ENCODE results near the gene TMEM223. TPM values are rescaled to one million over a fixed set of nuclear protein-coding genes. Genes with fewer than 3 reads are reported as not detected.

The TMEM223 gene
- total and polyA plus RNA-seq, 5 donors from 2014 or later, result 9.1 to 71.9 (median 67.5) TPM

Other genes starting within 250 kb of the TMEM223 start
Only the 30 nearest of the 31 such genes appear.
- 1,198 TPM for gene EEF1G, start 218.1 kb downstream of the TMEM223 start, total RNA-seq
- gene EEF1G, start 218.1 kb downstream of the TMEM223 start, polyA plus RNA-seq, result 1,000 to 10,000 TPM in 3 of 4 donors, 100 to 1,000 TPM in 1; 775 to 1,680 (median 1,413) TPM
- gene TUT1, start 200.5 kb downstream of the TMEM223 start, total RNA-seq, result 22.0 TPM
- gene TUT1, start 200.5 kb downstream of the TMEM223 start, polyA plus RNA-seq, result 10 to 100 TPM in 3 of 4 donors, 1 to 10 TPM in 1; 6.5 to 11.9 (median 10.9) TPM
- 172 TPM for gene MTA2, start 190.1 kb downstream of the TMEM223 start, total RNA-seq
- gene MTA2, start 190.1 kb downstream of the TMEM223 start, polyA plus RNA-seq, result 10 to 100 TPM; 30.3 to 38.6 (median 33.9) TPM
- 165 TPM for gene EML3, start 179.2 kb downstream of the TMEM223 start, total RNA-seq
- 10 to 100 TPM; 16.1 to 23.2 (median 16.4) TPM for gene EML3, start 179.2 kb downstream of the TMEM223 start, polyA plus RNA-seq
- 1.9 TPM for gene ROM1, start 178.7 kb downstream of the TMEM223 start, total RNA-seq
- 1 to 10 TPM in 2 of 4 donors, under 1 TPM in 2; 0.41 to 1.3 (median 0.80) TPM for gene ROM1, start 178.7 kb downstream of the TMEM223 start, polyA plus RNA-seq
- 57.5 TPM for gene B3GAT3, start 170.0 kb downstream of the TMEM223 start, total RNA-seq
- gene B3GAT3, start 170.0 kb downstream of the TMEM223 start, polyA plus RNA-seq, result 10 to 100 TPM; 34.3 to 43.1 (median 35.7) TPM
- gene GANAB, start 145.4 kb downstream of the TMEM223 start, total RNA-seq, result 169 TPM
- gene GANAB, start 145.4 kb downstream of the TMEM223 start, polyA plus RNA-seq, result 100 to 1,000 TPM; 128 to 138 (median 135) TPM
- gene INTS5, start 138.7 kb downstream of the TMEM223 start, total RNA-seq, result 11.7 TPM
- 10 to 100 TPM; 33.2 to 49.9 (median 39.2) TPM for gene INTS5, start 138.7 kb downstream of the TMEM223 start, polyA plus RNA-seq
- 30.5 TPM for gene C11orf98, start 126.8 kb downstream of the TMEM223 start, total RNA-seq
- 100 to 1,000 TPM; 118 to 149 (median 137) TPM for gene C11orf98, start 126.8 kb downstream of the TMEM223 start, polyA plus RNA-seq
- gene CSKMT, start 126.7 kb downstream of the TMEM223 start, total RNA-seq, result 12.3 TPM
- 1 to 10 TPM; 1.9 to 3.8 (median 2.7) TPM for gene CSKMT, start 126.7 kb downstream of the TMEM223 start, polyA plus RNA-seq
- 3.5 TPM for gene UQCC3, start 120.3 kb downstream of the TMEM223 start, total RNA-seq
- 10 to 100 TPM; 11.0 to 13.9 (median 12.2) TPM for gene UQCC3, start 120.3 kb downstream of the TMEM223 start, polyA plus RNA-seq
- gene LBHD1, start 119.7 kb downstream of the TMEM223 start, total RNA-seq, result 9.9 TPM
- gene LBHD1, start 119.7 kb downstream of the TMEM223 start, polyA plus RNA-seq, result 1 to 10 TPM; 1.8 to 2.6 (median 2.2) TPM
- 204 TPM for gene UBXN1, start 112.9 kb downstream of the TMEM223 start, total RNA-seq
- gene UBXN1, start 112.9 kb downstream of the TMEM223 start, polyA plus RNA-seq, result 100 to 1,000 TPM; 221 to 252 (median 236) TPM
- not detected for gene LRRN4CL, start 102.5 kb downstream of the TMEM223 start, total RNA-seq
- not detected for gene LRRN4CL, start 102.5 kb downstream of the TMEM223 start, polyA plus RNA-seq
- 23.9 TPM for gene BSCL2, start 84.6 kb downstream of the TMEM223 start, total RNA-seq
- 10 to 100 TPM; 36.2 to 49.2 (median 42.9) TPM for gene BSCL2, start 84.6 kb downstream of the TMEM223 start, polyA plus RNA-seq
- gene GNG3, start 84.3 kb downstream of the TMEM223 start, total RNA-seq, result not detected
- gene GNG3, start 84.3 kb downstream of the TMEM223 start, polyA plus RNA-seq, result under 1 TPM in 2 of 4 donors, not detected in 2; 0.21 to 0.72 TPM
- gene HNRNPUL2, start 64.5 kb downstream of the TMEM223 start, total RNA-seq, result 52.8 TPM
- 1 to 10 TPM in 3 of 4 donors, under 1 TPM in 1; 0.85 to 1.5 (median 1.2) TPM for gene HNRNPUL2, start 64.5 kb downstream of the TMEM223 start, polyA plus RNA-seq
- gene TTC9C, start 63.5 kb downstream of the TMEM223 start, total RNA-seq, result 19.4 TPM
- gene TTC9C, start 63.5 kb downstream of the TMEM223 start, polyA plus RNA-seq, result 10 to 100 TPM; 27.6 to 39.5 (median 31.6) TPM
- gene ZBTB3, start 37.8 kb downstream of the TMEM223 start, total RNA-seq, result 8.5 TPM
- 1 to 10 TPM; 4.8 to 7.2 (median 5.5) TPM for gene ZBTB3, start 37.8 kb downstream of the TMEM223 start, polyA plus RNA-seq
- gene POLR2G, start 30.4 kb downstream of the TMEM223 start, total RNA-seq, result 74.9 TPM
- 100 to 1,000 TPM; 241 to 286 (median 253) TPM for gene POLR2G, start 30.4 kb downstream of the TMEM223 start, polyA plus RNA-seq
- gene TAF6L, start 20.6 kb downstream of the TMEM223 start, total RNA-seq, result 13.1 TPM
- 1 to 10 TPM; 5.8 to 9.5 (median 7.5) TPM for gene TAF6L, start 20.6 kb downstream of the TMEM223 start, polyA plus RNA-seq
- gene TMEM179B, start 4.6 kb downstream of the TMEM223 start, total RNA-seq, result 26.3 TPM
- gene TMEM179B, start 4.6 kb downstream of the TMEM223 start, polyA plus RNA-seq, result 100 to 1,000 TPM; 129 to 172 (median 152) TPM
- gene NXF1, start 13.4 kb upstream of the TMEM223 start, total RNA-seq, result 309 TPM
- 10 to 100 TPM; 47.3 to 70.9 (median 64.2) TPM for gene NXF1, start 13.4 kb upstream of the TMEM223 start, polyA plus RNA-seq
- 128 TPM for gene STX5, start 40.0 kb upstream of the TMEM223 start, total RNA-seq
- gene STX5, start 40.0 kb upstream of the TMEM223 start, polyA plus RNA-seq, result 10 to 100 TPM; 28.2 to 39.8 (median 35.4) TPM
- not detected for gene TEX54, start 40.8 kb upstream of the TMEM223 start, total RNA-seq
- gene TEX54, start 40.8 kb upstream of the TMEM223 start, polyA plus RNA-seq, result 1 to 10 TPM in 2 of 4 donors, under 1 TPM in 1, not detected in 1; 0.76 to 2.2 (median 2.1) TPM
- 201 TPM for gene WDR74, start 47.6 kb upstream of the TMEM223 start, total RNA-seq
- 10 to 100 TPM; 41.6 to 61.1 (median 49.0) TPM for gene WDR74, start 47.6 kb upstream of the TMEM223 start, polyA plus RNA-seq
- gene SLC3A2, start 88.9 kb upstream of the TMEM223 start, total RNA-seq, result 277 TPM
- 100 to 1,000 TPM; 158 to 172 (median 168) TPM for gene SLC3A2, start 88.9 kb upstream of the TMEM223 start, polyA plus RNA-seq
- not detected for gene CHRM1, start 129.4 kb upstream of the TMEM223 start, total RNA-seq
- gene CHRM1, start 129.4 kb upstream of the TMEM223 start, polyA plus RNA-seq, result not detected
- not detected for gene SLC22A6, start 193.0 kb upstream of the TMEM223 start, total RNA-seq
- not detected for gene SLC22A6, start 193.0 kb upstream of the TMEM223 start, polyA plus RNA-seq
- gene SLC22A8, start 223.8 kb upstream of the TMEM223 start, total RNA-seq, result not detected
- gene SLC22A8, start 223.8 kb upstream of the TMEM223 start, polyA plus RNA-seq, result not detected